Hematopoietic multipotent progenitor cell treated with erythropoietin and hydrocortisone succinate and interleukin-3 and kit ligand, for 15 days (in vitro differentiated cells): Measurements from ENCODE around the gene GPR39.
"Not testable (repeated sequence)": the region's sequence is repeated elsewhere in the genome, so short reads cannot be mapped to it uniquely, and the experiment has no call there.

Experiments
- DNase-seq: peaks from one replicate; pipeline ENCODE4 v3.0.0-alpha.2; 2015; ENCODE audit warnings: low spot score

Gene GPR39

DNA sequence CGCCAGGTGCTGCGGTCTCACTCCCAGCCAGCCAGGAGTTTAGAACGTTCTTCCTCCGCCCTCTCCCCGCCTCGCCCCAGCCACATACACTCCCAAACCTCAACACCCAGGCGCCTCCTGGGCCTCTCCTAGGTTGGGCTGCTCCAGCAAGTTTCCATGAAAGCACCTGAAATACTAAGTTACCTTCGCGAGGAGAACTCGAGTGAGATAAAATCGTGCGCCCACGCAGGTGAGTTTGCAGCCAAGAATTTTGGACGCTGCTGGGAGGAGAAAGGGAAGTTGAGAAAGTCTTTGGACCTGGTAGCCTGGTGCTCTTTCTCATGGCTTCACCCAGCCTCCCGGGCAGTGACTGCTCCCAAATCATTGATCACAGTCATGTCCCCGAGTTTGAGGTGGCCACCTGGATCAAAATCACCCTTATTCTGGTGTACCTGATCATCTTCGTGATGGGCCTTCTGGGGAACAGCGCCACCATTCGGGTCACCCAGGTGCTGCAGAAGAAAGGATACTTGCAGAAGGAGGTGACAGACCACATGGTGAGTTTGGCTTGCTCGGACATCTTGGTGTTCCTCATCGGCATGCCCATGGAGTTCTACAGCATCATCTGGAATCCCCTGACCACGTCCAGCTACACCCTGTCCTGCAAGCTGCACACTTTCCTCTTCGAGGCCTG is at the start of gene GPR39:
Gene GPR39, plus strand, starts transcription at position 83 of the 673 bp plus-strand sequence.
- DNase-seq = no peak

DNA sequence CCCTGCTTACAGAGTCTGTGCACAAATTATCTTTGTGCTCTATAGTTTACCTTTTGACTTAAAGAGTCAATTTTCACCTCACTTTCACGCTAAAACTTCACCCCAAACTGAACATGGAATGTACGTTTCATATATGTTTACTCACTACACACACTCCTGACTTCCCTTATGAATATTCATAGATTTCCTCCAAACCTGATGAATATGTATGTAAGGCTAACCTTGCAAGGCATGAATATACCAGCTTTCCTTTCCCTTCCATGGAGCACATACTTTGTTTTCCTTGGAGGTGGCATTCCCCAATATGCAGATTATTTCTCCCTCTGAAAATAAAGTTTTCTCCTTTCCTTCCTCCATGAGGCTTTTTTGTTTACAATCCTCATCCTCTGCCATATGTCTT is 48.4 kb upstream of the GPR39 start:
- DNase-seq = no peak

- DNase-seq = no peak
These were observed 44.3 kb upstream of the GPR39 start for GRCh38 chr2:132372276-132372675.

- no peak for DNase-seq
These were observed 43.0 kb upstream of the GPR39 start for GRCh38 chr2:132373391-132374135.

GRCh38 chr2:132374151-132374550 is 42.5 kb upstream of the GPR39 start:
- DNase-seq = no peak

GRCh38 chr2:132374551-132374950 is 42.1 kb upstream of the GPR39 start:
- no peak for DNase-seq

DNA sequence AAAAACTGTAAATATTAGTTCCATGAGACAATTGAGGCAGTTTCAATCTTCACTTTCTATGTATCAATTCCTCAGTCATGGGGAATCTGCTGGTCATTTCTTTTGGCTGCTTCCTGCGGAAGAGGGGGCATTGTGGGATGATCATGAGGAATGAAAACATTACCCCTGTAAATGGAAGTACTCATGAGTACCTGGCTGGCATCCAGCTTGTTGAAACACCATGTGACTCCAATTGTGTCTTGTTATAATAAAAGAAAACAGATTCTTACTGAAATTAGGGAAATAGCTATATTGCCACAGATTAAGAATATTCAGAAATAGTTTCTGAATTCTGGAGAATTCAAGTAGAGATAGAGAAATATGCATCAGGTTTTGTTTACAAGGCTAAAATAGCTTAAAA is 41.6 kb upstream of the GPR39 start:
- DNase-seq = no peak

GRCh38 chr2:132381376-132381775 is 35.2 kb upstream of the GPR39 start:
- DNase-seq = no peak

DNA sequence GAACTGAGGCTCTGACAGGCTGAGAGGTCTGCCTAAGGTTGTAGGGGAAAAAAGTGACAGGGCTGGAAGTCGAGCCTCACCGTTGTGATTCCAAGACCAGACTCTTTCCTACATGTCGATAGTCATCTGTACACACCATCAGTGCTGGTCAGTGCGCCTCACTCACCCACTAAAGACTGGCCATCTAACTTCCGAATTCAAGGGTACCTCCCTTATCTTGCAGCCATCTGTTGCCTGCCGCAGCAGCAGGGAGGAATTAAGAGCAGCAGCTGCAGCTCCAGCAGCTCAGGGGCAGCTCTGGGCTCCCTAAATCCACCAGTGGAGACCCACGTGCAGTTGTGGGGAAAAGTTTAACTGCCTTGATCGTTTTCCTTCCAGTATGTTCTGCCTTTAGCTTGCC is 32.6 kb upstream of the GPR39 start:
- DNase-seq = no peak

- no peak for DNase-seq
These were observed 32.0 kb upstream of the GPR39 start for GRCh38 chr2:132384491-132385151.

GRCh38 chr2:132387126-132387525 is 29.5 kb upstream of the GPR39 start:
- no peak for DNase-seq

DNA sequence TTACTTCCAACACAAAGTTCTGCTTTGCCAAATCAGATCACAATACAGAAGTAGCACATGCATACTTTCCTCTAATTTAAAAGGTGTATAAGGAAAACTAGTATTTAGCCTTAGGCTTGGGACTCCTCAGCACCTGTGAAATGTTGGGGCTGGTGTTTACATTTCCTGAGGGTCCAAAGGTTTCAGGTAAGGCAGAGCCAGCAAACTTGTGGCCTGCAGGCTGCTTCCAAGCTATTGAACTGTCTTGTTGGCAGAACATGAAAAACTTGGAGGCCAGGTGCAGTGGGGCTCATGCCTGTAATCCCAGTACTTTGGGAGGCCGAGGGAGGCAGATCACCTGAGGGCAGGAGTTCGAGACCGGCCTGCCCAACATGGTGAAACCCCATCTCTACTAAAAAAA is 26.5 kb upstream of the GPR39 start:
- no peak for DNase-seq

GRCh38 chr2:132391378-132391777 is 25.2 kb upstream of the GPR39 start:
- no peak for DNase-seq

- no peak for DNase-seq
These were observed 24.4 kb upstream of the GPR39 start for GRCh38 chr2:132392221-132392620.

DNA sequence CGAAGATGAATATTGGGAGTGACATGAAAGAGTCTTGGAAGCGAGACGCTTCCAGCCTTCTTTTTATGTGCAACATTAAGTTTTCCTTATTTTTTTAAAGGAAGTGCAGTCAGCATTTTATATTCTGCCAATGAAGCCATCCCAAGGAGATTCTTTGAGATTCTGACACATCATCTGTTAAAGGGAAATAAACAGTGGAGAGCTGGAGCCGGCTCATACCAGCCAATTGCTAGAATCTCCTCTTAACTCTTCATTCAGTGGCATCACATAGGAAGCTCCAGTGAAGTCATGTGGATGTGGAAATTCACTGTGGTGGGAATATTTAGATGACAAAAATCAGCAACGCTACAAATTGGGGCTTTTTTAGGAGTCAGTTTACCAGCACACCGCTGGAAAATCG is 23.7 kb upstream of the GPR39 start:
- no peak for DNase-seq

GRCh38 chr2:132397042-132397441 is 19.6 kb upstream of the GPR39 start:
- not testable (repeated sequence) for DNase-seq

DNA sequence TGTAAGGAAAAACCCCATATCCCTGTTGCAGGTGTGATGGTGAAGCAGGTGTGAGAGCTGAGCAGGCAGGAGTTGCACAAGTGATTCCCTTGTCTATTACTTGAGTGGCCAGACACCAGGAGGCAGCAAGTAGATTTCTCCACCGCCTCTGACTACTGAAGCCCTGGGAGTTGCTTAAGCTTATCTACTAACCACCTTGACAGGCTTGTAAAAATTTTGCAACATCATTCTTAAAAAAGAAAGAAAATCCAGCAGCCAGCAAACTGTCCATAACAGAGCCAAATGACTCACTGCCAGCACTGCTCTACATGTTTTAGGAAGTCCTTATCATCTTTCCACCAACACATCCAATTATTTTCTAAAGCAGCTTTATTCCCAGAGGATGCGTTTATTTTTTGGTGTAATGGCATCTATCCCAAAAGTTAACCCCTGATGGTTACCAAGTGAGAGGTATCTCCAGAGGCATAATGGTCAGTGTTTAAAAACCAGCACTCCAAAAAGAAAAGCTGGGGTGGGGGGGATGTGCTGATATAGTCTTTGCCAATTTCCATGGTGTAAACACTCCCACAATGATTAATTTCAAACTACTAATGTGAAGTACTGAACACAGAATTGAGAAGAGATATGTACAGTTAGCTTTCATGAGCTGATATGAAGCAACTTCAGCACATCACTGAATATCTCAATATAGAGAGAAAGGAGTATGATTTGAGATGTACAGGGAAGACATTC is 16.3 kb upstream of the GPR39 start:
- DNase-seq = no peak

- no peak for DNase-seq
These were observed 15.7 kb upstream of the GPR39 start for GRCh38 chr2:132400901-132401240.

DNA sequence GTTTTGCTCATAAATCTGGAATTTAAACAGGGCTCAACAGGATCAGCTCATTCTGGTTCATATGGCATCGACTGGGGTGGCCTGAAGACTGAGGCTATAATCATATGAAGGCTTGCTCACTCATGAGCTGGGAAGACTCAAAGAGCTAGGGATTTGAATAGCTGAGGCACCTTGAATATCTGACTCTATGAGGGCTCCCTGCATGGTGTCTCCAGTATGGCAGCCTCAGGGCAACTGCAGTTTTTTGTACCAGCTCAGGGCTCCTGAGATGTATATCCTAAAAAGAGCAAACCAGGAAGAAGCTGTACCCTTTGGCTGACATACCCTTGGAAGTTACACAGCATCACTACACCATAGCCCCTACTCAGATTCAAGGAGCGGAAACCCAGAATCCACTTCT is 15.3 kb upstream of the GPR39 start:
- DNase-seq = no peak

DNA sequence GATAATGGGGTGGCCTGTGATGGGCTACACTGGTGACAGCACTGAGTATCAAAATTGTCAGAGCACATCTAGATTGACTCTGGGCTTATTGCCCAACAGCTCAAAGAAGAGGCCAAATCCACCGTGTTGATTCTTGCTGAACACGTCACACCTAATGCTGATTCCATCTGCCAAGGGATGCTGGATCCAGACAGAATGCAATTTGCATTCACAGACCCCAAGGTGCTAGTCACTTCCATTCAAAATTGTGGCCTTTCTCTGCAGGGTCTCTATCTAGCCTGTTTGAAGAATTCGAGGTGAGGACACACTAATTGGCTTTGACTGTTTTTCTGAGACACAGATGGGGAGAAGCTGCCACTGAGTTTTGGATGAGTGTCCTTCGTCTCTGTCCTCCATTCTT is 13.5 kb upstream of the GPR39 start:
- no peak for DNase-seq

- DNase-seq = no peak
These were observed 12.5 kb upstream of the GPR39 start for GRCh38 chr2:132404056-132404455.

- no peak for DNase-seq
These were observed 8.8 kb upstream of the GPR39 start for GRCh38 chr2:132407784-132408183.

DNA sequence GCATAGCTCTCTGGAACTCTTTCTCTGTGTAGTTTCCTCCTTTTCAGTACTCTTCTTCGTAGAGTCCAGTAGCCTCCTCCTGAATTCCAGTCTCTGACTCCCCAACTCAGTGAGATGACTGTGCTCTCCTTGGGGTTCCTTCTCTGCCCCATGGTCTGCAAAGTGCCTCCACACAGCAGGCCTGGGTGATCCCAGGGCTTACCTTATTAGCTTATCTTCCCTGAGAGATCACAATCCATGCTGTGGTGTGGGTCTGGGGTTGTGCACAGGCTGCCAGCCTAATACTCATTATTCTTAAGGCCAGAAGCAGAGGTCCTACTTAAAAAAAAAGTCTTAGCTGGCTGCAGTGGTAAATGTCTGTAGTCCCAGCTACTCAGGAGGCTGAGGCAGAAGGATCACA is 4.6 kb upstream of the GPR39 start:
- DNase-seq = no peak
